Stimulated activated CD4-positive, alpha-beta T cell treated with anti-CD3 and anti-CD28 coated beads, TNF-alpha, amount 100 ng/mL, for 4 hours (primary cell): ENCODE measurements around the gene DEPDC5.
"Not testable (repeated sequence)": the region's sequence is repeated elsewhere in the genome, so short reads cannot be mapped to it uniquely, and the experiment has no call there.

ENCODE experiments used
- DNase-seq, 3 experiments: peaks; one replicate each; pipeline ENCODE4 v3.0.0-alpha.2; 2020; ENCODE audit warnings: low read depth in 3 of 3

Gene DEPDC5

GRCh38 chr22:31753634-31754501 lies at the start of gene DEPDC5:
TSS of gene DEPDC5 (plus strand) at chr22:31754019. CDS start at chr22:31754922, 903 bp downstream.
- peak; percentile 93 to 95 (median 94) for DNase-seq

GRCh38 chr22:31707519-31707918 lies 46.3 kb upstream of the DEPDC5 start:
- no peak for DNase-seq

- not testable (repeated sequence) for DNase-seq
These were observed 42.6 kb upstream of the DEPDC5 start for GRCh38 chr22:31711226-31711625.

GRCh38 chr22:31715147-31715778 lies 38.6 kb upstream of the DEPDC5 start:
- DNase-seq, result no peak

GRCh38 chr22:31719850-31720471 lies 33.9 kb upstream of the DEPDC5 start:
- no peak for DNase-seq

- no peak for DNase-seq
These were observed 30.1 kb upstream of the DEPDC5 start for GRCh38 chr22:31723723-31724122.

- no peak for DNase-seq
These were observed 27.1 kb upstream of the DEPDC5 start for GRCh38 chr22:31726692-31727091.

GRCh38 chr22:31728857-31729256 lies 25.0 kb upstream of the DEPDC5 start:
- DNase-seq, result no peak

- DNase-seq, result no peak
These were observed 23.5 kb upstream of the DEPDC5 start for GRCh38 chr22:31730344-31730711.

- DNase-seq, result no peak
These were observed 21.6 kb upstream of the DEPDC5 start for GRCh38 chr22:31732089-31732829.

- DNase-seq, result no peak
These were observed 20.2 kb upstream of the DEPDC5 start for GRCh38 chr22:31733580-31734079.

GRCh38 chr22:31734512-31734911 lies 19.3 kb upstream of the DEPDC5 start:
- DNase-seq, result no peak

GRCh38 chr22:31736458-31736857 lies 17.4 kb upstream of the DEPDC5 start:
- no peak for DNase-seq

GRCh38 chr22:31737932-31738331 lies 15.9 kb upstream of the DEPDC5 start:
- no peak for DNase-seq

- no peak for DNase-seq
These were observed 15.3 kb upstream of the DEPDC5 start for GRCh38 chr22:31738566-31738965.

- DNase-seq, result no peak
These were observed 14.0 kb upstream of the DEPDC5 start for GRCh38 chr22:31739795-31740201.

- DNase-seq, result not testable (repeated sequence)
These were observed 13.5 kb upstream of the DEPDC5 start for GRCh38 chr22:31740314-31740713.

GRCh38 chr22:31742115-31742514 lies 11.7 kb upstream of the DEPDC5 start:
- no peak for DNase-seq

GRCh38 chr22:31742682-31743081 lies 11.1 kb upstream of the DEPDC5 start:
- DNase-seq, result no peak

- DNase-seq, result no peak
These were observed 9.9 kb upstream of the DEPDC5 start for GRCh38 chr22:31743871-31744270.

GRCh38 chr22:31747441-31747840 lies 6.4 kb upstream of the DEPDC5 start:
- no peak for DNase-seq

GRCh38 chr22:31748490-31748889 lies 5.3 kb upstream of the DEPDC5 start:
- DNase-seq, result no peak
